ENCODE data around the gene SLC12A7. TPM values are rescaled to one million over a fixed set of nuclear protein-coding genes. Genes with fewer than 3 reads are reported as not detected.

SLC12A7 gene
- total and polyA plus RNA-seq, 9 of the 15 experiments (the other 6 are each of a cell fraction or from before 2014, with no cell fraction given) = 0.01 to 3.1 (median 0.56) TPM

GRCh38 chr5:1140171-1140817 is 28.4 kb upstream of the SLC12A7 start (continued):
- TF ChIP-seq TEAD4 (IDR thresholded peaks at IDR 0.05; ENCODE audit: low read length) = no peak
- no peak for TF ChIP-seq TEAD4 (CRISPR knock-in tag; IDR thresholded peaks at IDR 0.05; ENCODE audit: borderline replicate concordance)
- TF ChIP-seq TRIM24 (IDR thresholded peaks at IDR 0.05) = no peak
- TF ChIP-seq TSHZ1 (CRISPR knock-in tag; IDR thresholded peaks at IDR 0.05) = no peak
- TF ChIP-seq GTF2B (IDR thresholded peaks at IDR 0.05; ENCODE audit: extremely low read depth, insufficient read length) = no peak
- TF ChIP-seq ZNF407 (IDR thresholded peaks at IDR 0.05; ENCODE audit: low read depth) = no peak
- TF ChIP-seq TAF15 (IDR thresholded peaks at IDR 0.05; ENCODE audit: low read depth, low read length) = 0 out of 2 replicates have a peak, but pooled peaks have one; percentile 60
- TF ChIP-seq PCBP1 (IDR thresholded peaks at IDR 0.05; ENCODE audit: low read depth, low read length, poor library complexity, severe bottlenecking) = no peak
- no peak for TF ChIP-seq RBM34 (IDR thresholded peaks at IDR 0.05; ENCODE audit: borderline replicate concordance, insufficient read depth, low read length)
- TF ChIP-seq ATF2 (CRISPR knock-in tag; IDR thresholded peaks at IDR 0.05) = no peak
- TF ChIP-seq JUNB (CRISPR knock-in tag; conservative IDR thresholded peaks at IDR 0.05) = no peak
- 0 out of 2 replicates have a peak, but pooled peaks have one; percentile 44 for TF ChIP-seq RUNX1 (IDR thresholded peaks at IDR 0.05; ENCODE audit: low read depth)
- no peak for TF ChIP-seq SAFB (IDR thresholded peaks at IDR 0.05; ENCODE audit: borderline replicate concordance, low read depth, low read length)
- no peak for TF ChIP-seq ESRRB (CRISPR knock-in tag; IDR thresholded peaks at IDR 0.05; ENCODE audit: borderline replicate concordance)

Measured in K562 (cell line).